Measurements from ENCODE around the gene AFDN.

Gene AFDN

DNA sequence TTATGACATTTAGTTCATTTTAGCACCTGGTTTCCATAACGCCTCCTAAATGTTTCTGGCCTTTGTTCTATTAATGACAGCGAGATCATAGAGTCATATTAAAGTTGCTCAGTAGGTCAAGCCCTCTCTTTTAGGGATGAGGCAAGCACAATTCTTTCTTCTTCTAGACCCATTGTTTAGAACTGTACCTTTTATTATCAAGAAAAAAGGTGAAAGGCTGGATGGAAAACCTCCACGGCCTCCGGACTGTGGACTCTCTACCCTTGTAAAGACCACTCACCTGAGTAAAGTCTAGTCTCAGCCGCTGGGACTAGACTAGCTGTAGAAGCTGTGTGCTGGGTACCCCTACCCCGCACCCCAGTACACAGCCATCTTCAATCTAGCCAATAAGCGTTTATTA lies 6.0 kb upstream of the AFDN start:
- Histone ChIP-seq H3K4me1 (ENCODE audit: control insufficient read depth in 2 of 2, insufficient read depth in 1 of 2, low read depth in 1 of 2, low read length in 2 of 2) (peaks cover 4 to 9% of the 10 kb centered on the region in 2 donors), H3K14ac (ENCODE audit: low read length) (no peak overlapping the region), H3K9me3 (replicated peaks in 1 of 2; ENCODE audit: control insufficient read depth in 2 of 2, insufficient read depth in 1 of 2, low read depth in 1 of 2, low read length in 2 of 2) (peaks cover 0 to 5% of the 10 kb centered on the region in 2 donors), H2BK5ac (ENCODE audit: low read length) (no peak overlapping the region), H2BK15ac (ENCODE audit: low read length) (no peak overlapping the region), H3K27ac (replicated peaks; ENCODE audit: low read length) (no peak overlapping the region), H3K9ac (ENCODE audit: low read depth, low read length, poor library complexity) (no peak overlapping the region), H4K8ac (ENCODE audit: low read depth, low read length) (no peak overlapping the region), H4K91ac (ENCODE audit: low read depth, low read length, poor library complexity) (no peak overlapping the region), H3K27me3 (ENCODE audit: control insufficient read depth in 3 of 3, insufficient read depth in 3 of 3, low read depth in 1 of 3, low read length in 3 of 3) (no peaks in the 10 kb centered on the region), H3K4me2 (ENCODE audit: insufficient read depth, low read length, poor library complexity, severe bottlenecking) (no peak overlapping the region), H2AK5ac (ENCODE audit: low read depth, low read length) (no peak overlapping the region), H3K18ac (ENCODE audit: low read length) (no peak overlapping the region), H3K79me1 (ENCODE audit: low read depth, low read length) (no peaks in the 10 kb centered on the region), H3K4ac (ENCODE audit: low read length) (no peak overlapping the region), H3K36me3 (replicated peaks in 1 of 2; ENCODE audit: control insufficient read depth in 2 of 2, insufficient read depth in 2 of 2, low read length in 2 of 2) (peaks cover 4 to 7% of the 10 kb centered on the region in 2 donors), H2AFZ (ENCODE audit: low read length) (no peak overlapping the region), H2BK12ac (ENCODE audit: low read length) (no peak overlapping the region), H3K4me3 (ENCODE audit: low read length in 2 of 2) (no peak overlapping the region), H3K23ac (ENCODE audit: low read depth, low read length, poor library complexity) (no peak overlapping the region), H2BK120ac (ENCODE audit: low read depth, low read length) (no peak overlapping the region)
- no peak for DNase-seq (ENCODE audit: low spot score)
- no CpG with 5 or more reads among the region's 7 CpGs for WGBS, 2 donors (ENCODE audit: extremely low coverage in 2 of 2, insufficient read length in 2 of 2, insufficient replicate concordance in 1 of 2)

DNA sequence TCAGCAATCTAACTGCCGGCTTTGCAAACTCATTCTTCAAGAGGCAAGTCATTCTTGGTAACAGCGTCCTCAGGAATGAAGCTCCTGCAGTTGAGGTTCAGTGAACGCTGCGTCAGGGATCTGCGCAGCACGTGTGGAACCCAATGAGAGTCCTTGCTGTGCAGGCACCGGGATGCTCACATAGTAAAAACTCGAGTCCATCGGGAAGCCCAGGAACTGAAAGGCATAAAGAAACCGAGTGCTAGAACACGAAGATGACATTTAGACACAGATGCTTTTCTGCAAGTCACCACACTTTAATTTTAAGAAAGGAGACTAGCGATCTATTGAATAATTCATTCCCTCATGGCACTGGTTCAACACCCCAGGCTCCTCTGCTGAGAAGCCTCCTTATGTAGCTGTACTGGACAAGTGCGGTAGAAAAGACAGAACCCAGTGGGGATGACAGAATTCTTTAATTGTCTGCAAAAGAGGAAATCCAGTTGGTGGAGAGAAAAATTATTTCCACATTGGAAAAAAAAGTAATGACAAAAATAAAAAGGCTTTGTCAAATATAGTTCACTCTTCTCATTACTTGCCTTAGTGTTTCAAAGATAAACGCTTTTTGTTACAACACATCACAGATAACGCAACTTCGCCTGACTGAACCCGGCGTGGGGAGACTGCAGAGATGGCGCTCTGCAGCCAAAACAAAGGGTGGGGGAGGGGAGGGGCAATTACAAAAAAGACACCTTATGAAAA lies 1.9 kb upstream of the AFDN start:
- Histone ChIP-seq H3K4me3 (ENCODE audit: low read length in 2 of 2) (no peak overlapping the region), H3K9me3 (replicated peaks in 1 of 2; ENCODE audit: control insufficient read depth in 2 of 2, insufficient read depth in 1 of 2, low read depth in 1 of 2, low read length in 2 of 2) (no peaks in the 10 kb centered on the region), H3K9ac (ENCODE audit: low read depth, low read length, poor library complexity) (no peak overlapping the region), H3K4me2 (ENCODE audit: insufficient read depth, low read length, poor library complexity, severe bottlenecking) (peak overlapping the region; percentile 100), H2BK5ac (ENCODE audit: low read length) (no peak overlapping the region), H3K18ac (ENCODE audit: low read length) (no peak overlapping the region), H3K36me3 (replicated peaks in 1 of 2; ENCODE audit: control insufficient read depth in 2 of 2, insufficient read depth in 2 of 2, low read length in 2 of 2) (peaks cover 4 to 7% of the 10 kb centered on the region in 2 donors), H3K27me3 (ENCODE audit: control insufficient read depth in 3 of 3, insufficient read depth in 3 of 3, low read depth in 1 of 3, low read length in 3 of 3) (no peaks in the 10 kb centered on the region), H3K4ac (ENCODE audit: low read length) (no peak overlapping the region), H2AFZ (ENCODE audit: low read length) (no peak overlapping the region), H3K27ac (replicated peaks; ENCODE audit: low read length) (peak overlapping the region; percentile 34), H2BK120ac (ENCODE audit: low read depth, low read length) (no peak overlapping the region), H2BK15ac (ENCODE audit: low read length) (no peak overlapping the region), H4K91ac (ENCODE audit: low read depth, low read length, poor library complexity) (no peak overlapping the region), H2AK5ac (ENCODE audit: low read depth, low read length) (no peak overlapping the region), H3K23ac (ENCODE audit: low read depth, low read length, poor library complexity) (no peak overlapping the region), H3K14ac (ENCODE audit: low read length) (no peak overlapping the region), H2BK12ac (ENCODE audit: low read length) (no peak overlapping the region), H4K8ac (ENCODE audit: low read depth, low read length) (no peak overlapping the region), H3K79me1 (ENCODE audit: low read depth, low read length) (peaks cover 9% of the 10 kb centered on the region), H3K4me1 (ENCODE audit: control insufficient read depth in 2 of 2, insufficient read depth in 1 of 2, low read depth in 1 of 2, low read length in 2 of 2) (peaks cover 4 to 19% of the 10 kb centered on the region in 2 donors)
- WGBS, 2 donors (ENCODE audit: extremely low coverage in 2 of 2, insufficient read length in 2 of 2, insufficient replicate concordance in 1 of 2), result no CpG with 5 or more reads among the region's 19 CpGs
- no peak for DNase-seq (ENCODE audit: low spot score)

DNA sequence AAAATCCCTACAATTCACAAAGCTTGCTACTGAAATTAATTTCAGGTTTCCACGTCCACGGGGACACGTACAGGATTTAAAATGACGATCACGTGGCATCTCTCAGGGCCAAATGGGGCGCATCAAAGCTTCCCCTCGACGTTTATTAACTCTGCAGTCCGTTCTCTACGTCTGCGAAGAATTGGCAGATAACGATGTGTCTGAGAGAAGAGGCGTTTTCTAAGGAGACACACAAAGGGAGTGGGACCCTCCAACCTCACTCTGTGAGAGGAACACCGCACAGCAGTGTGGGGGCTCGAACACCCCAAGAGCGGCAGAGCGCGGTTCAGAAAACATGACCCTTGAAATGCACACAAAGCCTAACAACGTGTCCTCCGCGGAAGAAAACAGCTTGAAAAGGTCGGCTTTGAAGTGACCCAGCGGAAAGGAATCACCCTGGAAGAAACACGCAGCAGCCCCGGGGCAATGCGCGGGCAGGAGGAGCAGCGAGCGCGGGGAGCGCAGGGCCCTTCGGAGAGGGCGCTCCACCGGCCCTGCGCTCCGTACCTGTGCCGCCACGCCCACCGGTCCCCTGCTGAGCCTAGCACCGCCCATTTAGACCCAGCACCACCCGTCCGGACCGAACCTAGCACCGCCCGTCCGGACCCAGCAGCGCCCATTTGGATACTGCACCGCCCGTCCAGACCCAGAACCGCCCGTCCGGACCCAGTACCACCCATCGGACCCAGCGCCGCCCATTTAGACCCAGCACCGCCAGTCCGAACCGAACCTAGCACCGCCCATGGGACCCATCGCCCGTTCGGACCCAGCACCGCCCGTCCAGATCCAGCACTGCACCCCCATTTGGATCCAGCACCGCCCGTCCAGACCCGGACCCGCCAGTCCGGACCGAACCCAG lies 1.1 kb upstream of the AFDN start:
- Histone ChIP-seq H3K4me1 (ENCODE audit: control insufficient read depth in 2 of 2, insufficient read depth in 1 of 2, low read depth in 1 of 2, low read length in 2 of 2) (peaks cover 4 to 21% of the 10 kb centered on the region in 2 donors), H2BK120ac (ENCODE audit: low read depth, low read length) (peak overlapping the region; percentile 96), H4K91ac (ENCODE audit: low read depth, low read length, poor library complexity) (peak overlapping the region; percentile 99), H3K18ac (ENCODE audit: low read length) (peak overlapping the region; percentile 100), H3K27ac (replicated peaks; ENCODE audit: low read length) (peak overlapping the region; percentile 70), H3K4me3 (ENCODE audit: low read length in 2 of 2) (peak overlapping the region; percentile 77 to 97), H2AFZ (ENCODE audit: low read length) (peak overlapping the region; percentile 96), H3K23ac (ENCODE audit: low read depth, low read length, poor library complexity) (peak overlapping the region; percentile 99), H3K4me2 (ENCODE audit: insufficient read depth, low read length, poor library complexity, severe bottlenecking) (peak overlapping the region; percentile 100), H4K8ac (ENCODE audit: low read depth, low read length) (no peak overlapping the region), H3K79me1 (ENCODE audit: low read depth, low read length) (peaks cover 9% of the 10 kb centered on the region), H3K9me3 (replicated peaks in 1 of 2; ENCODE audit: control insufficient read depth in 2 of 2, insufficient read depth in 1 of 2, low read depth in 1 of 2, low read length in 2 of 2) (no peaks in the 10 kb centered on the region), H2BK12ac (ENCODE audit: low read length) (peak overlapping the region; percentile 95), H2BK15ac (ENCODE audit: low read length) (peak overlapping the region; percentile 96), H2AK5ac (ENCODE audit: low read depth, low read length) (peak overlapping the region; percentile 100), H3K4ac (ENCODE audit: low read length) (peak overlapping the region; percentile 95), H3K36me3 (replicated peaks in 1 of 2; ENCODE audit: control insufficient read depth in 2 of 2, insufficient read depth in 2 of 2, low read length in 2 of 2) (peaks cover 4 to 7% of the 10 kb centered on the region in 2 donors), H3K27me3 (ENCODE audit: control insufficient read depth in 3 of 3, insufficient read depth in 3 of 3, low read depth in 1 of 3, low read length in 3 of 3) (no peaks in the 10 kb centered on the region), H2BK5ac (ENCODE audit: low read length) (peak overlapping the region; percentile 100), H3K9ac (ENCODE audit: low read depth, low read length, poor library complexity) (peak overlapping the region; percentile 100), H3K14ac (ENCODE audit: low read length) (peak overlapping the region; percentile 99)
- WGBS, 2 donors (ENCODE audit: extremely low coverage in 2 of 2, insufficient read length in 2 of 2, insufficient replicate concordance in 1 of 2), result no CpG with 5 or more reads among the region's 70 CpGs
- peak; percentile 66 for DNase-seq (ENCODE audit: low spot score)

All from neuronal stem cell (in vitro differentiated cells).